Astrocyte (in vitro differentiated cells and primary cell): Measurements from ENCODE around the gene GREM2. TPM values are rescaled to one million over a fixed set of nuclear protein-coding genes. Genes with fewer than 3 reads are reported as not detected.

Source experiments
- DNase-seq: peaks from one replicate; pipeline ENCODE4 v3.0.0-alpha.2; 2010; ENCODE audit warnings: low read depth
- FAIRE-seq: peaks from 2 replicates; lab custom pipeline; 2011; peaks lifted over from hg19 to GRCh38; lab: Jason Lieb, UNC
- H2AFZ ChIP-seq: 2 replicates; pipeline ENCODE4 v1.6.0; 2012; ENCODE audit warnings: low read depth, low read length, inconsistent platforms
- H3K27ac ChIP-seq: 2 replicates; pipeline ENCODE4 v1.5.1; 2011; ENCODE audit warnings: low read depth, low read length, inconsistent platforms
- H3K27me3 ChIP-seq: 2 replicates; pipeline ENCODE4 v1.6.0; 2011; ENCODE audit warnings: low read length, inconsistent platforms; ENCODE audit not compliant: insufficient read depth
- H3K36me3 ChIP-seq: 2 replicates; pipeline ENCODE4 v1.5.1; 2011; ENCODE audit warnings: low read length, inconsistent platforms; ENCODE audit not compliant: insufficient read depth
- H3K4me1 ChIP-seq: 2 replicates; pipeline ENCODE4 v1.5.1; 2011; ENCODE audit warnings: low read length, inconsistent platforms; ENCODE audit not compliant: insufficient read depth
- H3K4me2 ChIP-seq: 2 replicates; pipeline ENCODE4 v1.6.0; 2012; ENCODE audit warnings: low read length, inconsistent platforms
- H3K4me3 ChIP-seq: 2 replicates; pipeline ENCODE4 v1.5.1; 2011; ENCODE audit warnings: low read depth, mild to moderate bottlenecking, low read length, inconsistent platforms; ENCODE audit not compliant: insufficient read depth
- H3K79me2 ChIP-seq: 2 replicates; pipeline ENCODE4 v1.6.0; 2012; ENCODE audit warnings: mild to moderate bottlenecking, low read length, inconsistent platforms; ENCODE audit not compliant: insufficient read depth
- H3K9ac ChIP-seq: 2 replicates; pipeline ENCODE4 v1.6.0; 2012; ENCODE audit warnings: mild to moderate bottlenecking, low read length, inconsistent platforms
- H3K9me3 ChIP-seq: 2 replicates; pipeline ENCODE4 v1.5.1; 2012; ENCODE audit warnings: low read depth, mild to moderate bottlenecking, low read length, inconsistent platforms; ENCODE audit not compliant: insufficient read depth
- H4K20me1 ChIP-seq: 2 replicates; pipeline ENCODE4 v1.6.0; 2012; ENCODE audit warnings: low read length, inconsistent platforms; ENCODE audit not compliant: insufficient read depth
- H3K27ac Mint-ChIP-seq: one replicate; pipeline ENCODE4 v1.8.0; 2021; ENCODE audit warnings: mild to moderate bottlenecking, mixed read lengths; ENCODE audit not compliant: unreplicated experiment
- H3K27me3 Mint-ChIP-seq: one replicate; pipeline ENCODE4 v1.8.0; 2021; ENCODE audit warnings: low read depth, mixed read lengths; ENCODE audit not compliant: unreplicated experiment
- H3K36me3 Mint-ChIP-seq: one replicate; pipeline ENCODE4 v1.8.0; 2021; ENCODE audit warnings: low read depth, mixed read lengths; ENCODE audit not compliant: unreplicated experiment
- H3K4me1 Mint-ChIP-seq: one replicate; pipeline ENCODE4 v1.8.0; 2021; ENCODE audit warnings: low read depth, mixed read lengths; ENCODE audit not compliant: unreplicated experiment
- H3K4me3 Mint-ChIP-seq: one replicate; pipeline ENCODE4 v1.8.0; 2021; ENCODE audit warnings: mild to moderate bottlenecking, moderate library complexity, mixed read lengths; ENCODE audit not compliant: unreplicated experiment
- H3K9me3 Mint-ChIP-seq: one replicate; pipeline ENCODE4 v1.8.0; 2021; ENCODE audit warnings: mild to moderate bottlenecking, mixed read lengths; ENCODE audit not compliant: unreplicated experiment
- EZH2 ChIP-seq: IDR thresholded peaks from 2 replicates; pipeline ENCODE4 v1.6.1; 2012; ENCODE audit warnings: mild to moderate bottlenecking, low read length, inconsistent platforms; ENCODE audit not compliant: insufficient read depth
- total RNA-seq: library from RNA; stranded (reverse); gene quantifications from 2 replicates; pipeline ENCODE4 v1.2.1, GENCODE V29; 2021
- TF ChIP-seq, protein P1 (sequence below): IDR thresholded peaks from 2 replicates; pipeline ENCODE4 v1.5.1; 2011; ENCODE audit warnings: low read depth, mild to moderate bottlenecking, inconsistent platforms, low read length, moderate library complexity; ENCODE audit not compliant: insufficient read depth

GREM2 gene
- total RNA-seq, 1 donor from 2014 or later, result 0.14 TPM

DNA sequence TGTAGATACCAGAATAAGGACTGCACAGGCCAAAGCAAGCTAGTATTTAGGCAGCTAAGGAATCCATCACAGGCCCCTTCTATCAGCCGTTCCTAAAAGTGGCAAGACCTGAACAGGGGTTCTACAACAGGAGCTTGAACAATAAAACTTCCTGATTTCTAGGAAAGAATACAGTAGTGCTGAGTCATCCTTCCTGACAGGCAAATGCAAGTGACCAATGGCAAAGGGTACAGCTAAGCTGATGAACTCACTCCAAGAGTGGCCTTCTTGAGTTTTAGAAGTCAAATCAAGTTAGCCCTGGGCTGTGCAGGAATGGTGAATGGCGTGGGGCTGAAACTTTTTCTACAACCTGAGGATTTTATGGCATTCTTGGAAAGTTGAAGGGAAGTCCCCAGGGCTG is 112.9 kb downstream of the GREM2 start:
- Mint-ChIP-seq H3K4me3 (no peak overlapping the region), H3K27ac (no peak overlapping the region), H3K36me3 (no peaks in the 10 kb centered on the region), H3K4me1 (peaks cover 14% of the 10 kb centered on the region), H3K9me3 (no peaks in the 10 kb centered on the region), H3K27me3 (no peaks in the 10 kb centered on the region)
- H3K9ac ChIP-seq, result no peak overlapping the region
- H3K4me1 ChIP-seq, result peaks cover 19% of the 10 kb centered on the region
- TF ChIP-seq, protein P1, sequence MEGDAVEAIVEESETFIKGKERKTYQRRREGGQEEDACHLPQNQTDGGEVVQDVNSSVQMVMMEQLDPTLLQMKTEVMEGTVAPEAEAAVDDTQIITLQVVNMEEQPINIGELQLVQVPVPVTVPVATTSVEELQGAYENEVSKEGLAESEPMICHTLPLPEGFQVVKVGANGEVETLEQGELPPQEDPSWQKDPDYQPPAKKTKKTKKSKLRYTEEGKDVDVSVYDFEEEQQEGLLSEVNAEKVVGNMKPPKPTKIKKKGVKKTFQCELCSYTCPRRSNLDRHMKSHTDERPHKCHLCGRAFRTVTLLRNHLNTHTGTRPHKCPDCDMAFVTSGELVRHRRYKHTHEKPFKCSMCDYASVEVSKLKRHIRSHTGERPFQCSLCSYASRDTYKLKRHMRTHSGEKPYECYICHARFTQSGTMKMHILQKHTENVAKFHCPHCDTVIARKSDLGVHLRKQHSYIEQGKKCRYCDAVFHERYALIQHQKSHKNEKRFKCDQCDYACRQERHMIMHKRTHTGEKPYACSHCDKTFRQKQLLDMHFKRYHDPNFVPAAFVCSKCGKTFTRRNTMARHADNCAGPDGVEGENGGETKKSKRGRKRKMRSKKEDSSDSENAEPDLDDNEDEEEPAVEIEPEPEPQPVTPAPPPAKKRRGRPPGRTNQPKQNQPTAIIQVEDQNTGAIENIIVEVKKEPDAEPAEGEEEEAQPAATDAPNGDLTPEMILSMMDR, result no peak
- TF ChIP-seq EZH2, result no peak
- H2AFZ ChIP-seq, result peak overlapping the region; percentile 40
- DNase-seq, result peak; percentile 62
- H3K4me2 ChIP-seq, result peak overlapping the region; percentile 23
- no peaks in the 10 kb centered on the region for H3K9me3 ChIP-seq
- H3K4me3 ChIP-seq, result no peak overlapping the region
- no peaks in the 10 kb centered on the region for H3K27me3 ChIP-seq
- no peaks in the 10 kb centered on the region for H3K36me3 ChIP-seq
- FAIRE-seq, result peak; percentile 80
- no peaks in the 10 kb centered on the region for H3K79me2 ChIP-seq
- H3K27ac ChIP-seq, result no peak overlapping the region
- H4K20me1 ChIP-seq, result no peaks in the 10 kb centered on the region

DNA sequence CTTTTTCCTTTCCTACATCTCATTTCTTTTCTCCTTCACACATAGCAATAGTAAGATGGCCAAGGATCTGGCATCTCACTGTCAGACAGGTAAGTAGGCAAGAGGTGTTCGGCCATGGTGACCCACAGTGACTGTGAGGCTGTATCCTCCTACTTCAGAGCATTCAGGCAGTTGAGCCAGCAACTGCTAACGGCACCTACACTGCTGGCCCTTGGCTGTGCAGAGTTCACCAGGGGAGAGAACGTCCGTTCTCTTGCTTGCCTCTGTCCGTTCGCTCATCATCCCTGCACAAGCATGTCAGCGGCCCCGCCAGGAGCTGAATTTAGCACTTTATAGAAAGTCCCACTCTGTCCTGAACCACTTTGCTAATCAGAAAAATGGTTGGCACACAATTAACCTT is 113.6 kb downstream of the GREM2 start:
- no peaks in the 10 kb centered on the region for H3K79me2 ChIP-seq
- Mint-ChIP-seq H3K36me3 (no peaks in the 10 kb centered on the region), H3K4me1 (peaks cover 14% of the 10 kb centered on the region), H3K27ac (no peak overlapping the region), H3K27me3 (no peaks in the 10 kb centered on the region), H3K9me3 (no peaks in the 10 kb centered on the region), H3K4me3 (no peak overlapping the region)
- no peak overlapping the region for H3K9ac ChIP-seq
- H3K4me1 ChIP-seq, result peaks cover 19% of the 10 kb centered on the region
- H4K20me1 ChIP-seq, result no peaks in the 10 kb centered on the region
- H3K27ac ChIP-seq, result no peak overlapping the region
- H2AFZ ChIP-seq, result no peak overlapping the region
- H3K4me2 ChIP-seq, result no peak overlapping the region
- TF ChIP-seq, protein P1, result no peak
- no peak for TF ChIP-seq EZH2
- DNase-seq (no peak), FAIRE-seq (no peak)
- no peaks in the 10 kb centered on the region for H3K9me3 ChIP-seq
- no peak overlapping the region for H3K4me3 ChIP-seq
- no peaks in the 10 kb centered on the region for H3K36me3 ChIP-seq
- H3K27me3 ChIP-seq, result no peaks in the 10 kb centered on the region

DNA sequence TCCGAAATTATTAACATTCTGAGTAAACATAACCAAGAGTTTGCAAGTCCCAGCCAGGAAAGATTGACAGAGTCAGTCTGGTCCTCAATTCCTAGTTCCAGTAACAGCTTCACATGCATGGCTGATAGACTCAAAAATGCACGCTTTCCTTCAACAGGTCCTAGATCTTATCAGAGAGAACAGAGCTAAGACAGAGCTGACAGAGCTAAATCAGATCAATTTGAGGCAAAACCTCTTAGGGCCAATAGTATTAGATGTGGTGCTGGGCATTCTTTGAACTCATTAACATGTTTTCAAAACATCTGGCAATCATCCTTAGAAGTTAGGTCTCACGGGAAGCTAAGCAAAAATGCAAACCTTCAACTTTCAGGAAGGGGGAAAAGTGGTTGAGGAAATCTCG is 114.0 kb downstream of the GREM2 start:
- Histone ChIP-seq H3K4me3 (no peak overlapping the region), H3K36me3 (no peaks in the 10 kb centered on the region), H3K9me3 (no peaks in the 10 kb centered on the region), H3K27ac (no peak overlapping the region), H2AFZ (no peak overlapping the region), H3K4me2 (no peak overlapping the region), H3K4me1 (peaks cover 19% of the 10 kb centered on the region), H3K27me3 (no peaks in the 10 kb centered on the region), H4K20me1 (no peaks in the 10 kb centered on the region), H3K9ac (no peak overlapping the region), H3K79me2 (no peaks in the 10 kb centered on the region)
- Mint-ChIP-seq H3K27ac (no peak overlapping the region), H3K27me3 (no peaks in the 10 kb centered on the region), H3K9me3 (no peaks in the 10 kb centered on the region), H3K4me1 (peaks cover 14% of the 10 kb centered on the region), H3K36me3 (no peaks in the 10 kb centered on the region), H3K4me3 (no peak overlapping the region)
- TF ChIP-seq EZH2, result no peak
- TF ChIP-seq, protein P1, result no peak
- FAIRE-seq, result peak; percentile 37
- DNase-seq, result no peak
